K562 (cell line): ENCODE data around the gene UBXN11. TPM values are rescaled to one million over a fixed set of nuclear protein-coding genes. Genes with fewer than 3 reads are reported as not detected.

Experiments
- ATF2 ChIP-seq: sonication (generic); formaldehyde crosslinking; IDR thresholded peaks from 2 replicates; pipeline ENCODE4 v1.8.1; 2022; ENCODE audit warnings: missing genetic modification reagents
- KAT7 ChIP-seq: sonication (generic); formaldehyde crosslinking; IDR thresholded peaks from 2 replicates; pipeline ENCODE4 v1.8.0; 2022; ENCODE audit warnings: missing genetic modification reagents, mild to moderate bottlenecking, borderline replicate concordance
- MED1 ChIP-seq: sonication (generic); formaldehyde crosslinking; IDR thresholded peaks from 2 replicates; pipeline ENCODE4 v1.8.1; 2023; ENCODE audit warnings: missing genetic modification reagents, borderline replicate concordance
- RBM25 ChIP-seq: fragments of 200-400 bp; formaldehyde crosslinking; IDR thresholded peaks from 2 replicates; pipeline ENCODE4 v1.6.1; 2018; ENCODE audit warnings: low read length, low read depth, moderate library complexity; ENCODE audit not compliant: severe bottlenecking
- SMAD2 ChIP-seq: fragments of 150-350 bp; IDR thresholded peaks from 2 replicates; pipeline ENCODE4 v1.6.1; 2014; ENCODE audit warnings: low read depth, mild to moderate bottlenecking, low read length
- ZBTB40 ChIP-seq, 2 experiments: fragments of 450-650 bp in 1 of 2; sonication (generic) in 1 of 2; formaldehyde crosslinking in 1 of 2; IDR thresholded peaks; 2 replicates each; pipeline versions ENCODE4 v1.7.1 to v1.9.0; 2016 to 2022; ENCODE audit warnings: inconsistent platforms in 1 of 2, mild to moderate bottlenecking in 1 of 2, missing genetic modification reagents in 1 of 2
- ZNF408 ChIP-seq: fragments of 250-450 bp; sonication (Bioruptor Pico); IDR thresholded peaks from 2 replicates; pipeline ENCODE4 v1.4.0; 2020; ENCODE audit warnings: low read depth, mild to moderate bottlenecking, moderate library complexity
- polyA plus RNA-seq, 8 experiments: library from polyadenylated mRNA; depleted of rRNA in 4 of 8; stranded (reverse) in 5 of 8; unstranded in 3 of 8; fragments of >200 nt; fragmentation: Nextera tagmentation in 2 of 8; fragmentation: Illumina TruSeq in 1 of 8; extraction: Ambion mirVana in 2 of 8; extraction: Trizol in 1 of 8; gene quantifications; 2 replicates each; pipeline versions ENCODE4 v1.2.1 to v1.2.3, GENCODE V29; 2011 to 2014; ENCODE audit warnings: inconsistent platforms in 1 of 8, missing spikeins in 1 of 8
- total RNA-seq, 7 experiments: library from RNA; depleted of rRNA in 6 of 7; stranded (reverse); fragments of >200 nt in 6 of 7; fragmentation: Illumina TruSeq in 2 of 7; extraction: Trizol in 2 of 7; gene quantifications; 2 replicates each; pipeline versions ENCODE4 v1.2.1 to v1.2.3, GENCODE V29; 2011 to 2021; ENCODE audit warnings: low replicate concordance in 1 of 7

UBXN11 gene
- total and polyA plus RNA-seq, 9 of the 15 experiments (the other 6 are each of a cell fraction or from before 2014, with no cell fraction given) = 0.48 to 34.3 (median 11.3) TPM

- TF ChIP-seq MED1 (CRISPR knock-in tag) (no peak), RBM25 (no peak), ZBTB40 (IDR thresholded peaks at IDR 0.05) (no peak), ZBTB40 (CRISPR knock-in tag; IDR thresholded peaks at IDR 0.05) (no peak), SMAD2 (no peak), ATF2 (no peak), KAT7 (CRISPR knock-in tag) (peak; percentile 96), ZNF408 (CRISPR knock-in tag) (no peak)
Observed at GRCh38 chr1:26317612-26318337, 11.3 kb upstream of the UBXN11 start, which contains the start of gene CD52 (continued).
